ENCODE results near the gene BCL11A.

GRCh38 chr2:60515721-60516226 is 37.7 kb downstream of the BCL11A start:
- TF ChIP-seq CTCF (IDR thresholded peaks at IDR 0.05) (no peak), POLR2A (IDR thresholded peaks at IDR 0.05) (no peak)
